ENCODE data around the gene DNAI7. TPM values are rescaled to one million over a fixed set of nuclear protein-coding genes. Genes with fewer than 3 reads are reported as not detected.

The DNAI7 gene
- total RNA-seq, 1 donor from 2014 or later: 1.1 TPM

GRCh38 chr12:25063873-25064628 is 130.9 kb downstream of the DNAI7 start:
- intact Hi-C loops (cut with micrococcal nuclease): no loop called here
- H3K9me3 ChIP-seq (replicated peaks): no peaks in the 10 kb centered on the region
- peaks cover 4% of the 10 kb centered on the region for H3K36me3 ChIP-seq
- TF ChIP-seq, protein P1, sequence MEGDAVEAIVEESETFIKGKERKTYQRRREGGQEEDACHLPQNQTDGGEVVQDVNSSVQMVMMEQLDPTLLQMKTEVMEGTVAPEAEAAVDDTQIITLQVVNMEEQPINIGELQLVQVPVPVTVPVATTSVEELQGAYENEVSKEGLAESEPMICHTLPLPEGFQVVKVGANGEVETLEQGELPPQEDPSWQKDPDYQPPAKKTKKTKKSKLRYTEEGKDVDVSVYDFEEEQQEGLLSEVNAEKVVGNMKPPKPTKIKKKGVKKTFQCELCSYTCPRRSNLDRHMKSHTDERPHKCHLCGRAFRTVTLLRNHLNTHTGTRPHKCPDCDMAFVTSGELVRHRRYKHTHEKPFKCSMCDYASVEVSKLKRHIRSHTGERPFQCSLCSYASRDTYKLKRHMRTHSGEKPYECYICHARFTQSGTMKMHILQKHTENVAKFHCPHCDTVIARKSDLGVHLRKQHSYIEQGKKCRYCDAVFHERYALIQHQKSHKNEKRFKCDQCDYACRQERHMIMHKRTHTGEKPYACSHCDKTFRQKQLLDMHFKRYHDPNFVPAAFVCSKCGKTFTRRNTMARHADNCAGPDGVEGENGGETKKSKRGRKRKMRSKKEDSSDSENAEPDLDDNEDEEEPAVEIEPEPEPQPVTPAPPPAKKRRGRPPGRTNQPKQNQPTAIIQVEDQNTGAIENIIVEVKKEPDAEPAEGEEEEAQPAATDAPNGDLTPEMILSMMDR (IDR thresholded peaks at IDR 0.05; ENCODE audit: borderline replicate concordance): no peak
- H3K4me1 ChIP-seq: no peaks in the 10 kb centered on the region
- no peaks in the 10 kb centered on the region for H3K27me3 ChIP-seq (ENCODE audit: low read depth)
- no peak for DNase-seq
- no peak overlapping the region for H3K4me3 ChIP-seq
- H3K27ac ChIP-seq (replicated peaks): no peak overlapping the region

DNA sequence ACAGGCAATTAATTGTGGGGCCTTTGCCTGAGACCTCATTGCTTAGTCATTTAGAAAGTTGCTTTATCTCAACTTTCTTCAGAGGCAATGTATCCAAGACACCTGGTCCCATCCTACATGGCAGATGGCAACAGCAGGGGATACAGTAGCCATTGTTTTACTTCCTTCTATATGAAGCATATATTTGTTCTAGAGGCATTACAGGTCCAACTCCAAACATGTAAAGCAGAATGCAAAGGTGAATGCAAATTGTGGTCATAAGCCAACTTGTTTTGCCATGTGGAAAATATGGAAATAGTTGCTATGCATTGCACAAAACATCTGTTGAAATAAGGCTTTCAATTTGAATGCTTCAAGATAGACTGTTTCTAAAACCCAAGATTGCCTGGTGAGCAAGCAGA is 136.3 kb downstream of the DNAI7 start:
- no peaks in the 10 kb centered on the region for H3K9me3 ChIP-seq (replicated peaks)
- H3K27ac ChIP-seq (replicated peaks): no peak overlapping the region
- H3K36me3 ChIP-seq: no peaks in the 10 kb centered on the region
- H3K4me1 ChIP-seq: no peaks in the 10 kb centered on the region
- DNase-seq: no peak
- H3K27me3 ChIP-seq (ENCODE audit: low read depth): no peaks in the 10 kb centered on the region
- intact Hi-C loops (cut with micrococcal nuclease): no loop called here
- no peak overlapping the region for H3K4me3 ChIP-seq
- TF ChIP-seq, protein P1 (IDR thresholded peaks at IDR 0.05; ENCODE audit: borderline replicate concordance): no peak

Other genes with a start within 250 kb of the DNAI7 start
- gene BCAT1, start 246.1 kb downstream of the DNAI7 start, total RNA-seq: 4.3 TPM
- 71.5 TPM for gene ETFRF1, start 77 bp upstream of the DNAI7 start, total RNA-seq
- 10.8 TPM for gene KRAS, start 55.8 kb upstream of the DNAI7 start, total RNA-seq

Measured in left ventricle myocardium inferior (tissue), 1 donor.